Measurements from ENCODE around the gene RGL3.
A peak's percentile ranks its signal among the peaks of the same experiment; 100 is the strongest.

GRCh38 chr19:11453468-11454341, 34.6 kb upstream of the RGL3 start:
- TF ChIP-seq CEBPB (IDR thresholded peaks at IDR 0.05; ENCODE audit: low read depth, low read length) (no peak), MXI1 (IDR thresholded peaks at IDR 0.05; ENCODE audit: borderline replicate concordance, low read depth, low read length) (no peak), RCOR1 (IDR thresholded peaks at IDR 0.05; ENCODE audit: insufficient replicate concordance, low read length) (no peak), CTCF (conservative IDR thresholded peaks at IDR 0.05; ENCODE audit: low read depth, low read length) (peak; percentile 35), MAZ (IDR thresholded peaks at IDR 0.05; ENCODE audit: borderline replicate concordance, low read depth, low read length) (no peak), RAD21 (IDR thresholded peaks at IDR 0.05; ENCODE audit: low read length) (0 out of 2 replicates have a peak, but pooled peaks have one; percentile 7)

Measured in IMR-90 (cell line).